KBM-7 (cell line): ENCODE data around the gene ACSM3.
A peak's percentile ranks its signal among the peaks of the same experiment; 100 is the strongest.
"Not testable (repeated sequence)": the region's sequence is repeated elsewhere in the genome, so short reads cannot be mapped to it uniquely, and the experiment has no call there.

Experiments
- DNase-seq: peaks from one replicate; pipeline ENCODE4 v3.0.0-alpha.2; 2015
- in situ Hi-C: fragments of 300-500 bp; cut with MboI; formaldehyde crosslinking; loops from 2 replicates; pipeline ENCODE4 v1.14.3; 2020; ENCODE audit warnings: low sequenced_read_pairs, low pct_unique_long_range_greater_than_20kb, mixed read lengths

The ACSM3 gene, protein sequence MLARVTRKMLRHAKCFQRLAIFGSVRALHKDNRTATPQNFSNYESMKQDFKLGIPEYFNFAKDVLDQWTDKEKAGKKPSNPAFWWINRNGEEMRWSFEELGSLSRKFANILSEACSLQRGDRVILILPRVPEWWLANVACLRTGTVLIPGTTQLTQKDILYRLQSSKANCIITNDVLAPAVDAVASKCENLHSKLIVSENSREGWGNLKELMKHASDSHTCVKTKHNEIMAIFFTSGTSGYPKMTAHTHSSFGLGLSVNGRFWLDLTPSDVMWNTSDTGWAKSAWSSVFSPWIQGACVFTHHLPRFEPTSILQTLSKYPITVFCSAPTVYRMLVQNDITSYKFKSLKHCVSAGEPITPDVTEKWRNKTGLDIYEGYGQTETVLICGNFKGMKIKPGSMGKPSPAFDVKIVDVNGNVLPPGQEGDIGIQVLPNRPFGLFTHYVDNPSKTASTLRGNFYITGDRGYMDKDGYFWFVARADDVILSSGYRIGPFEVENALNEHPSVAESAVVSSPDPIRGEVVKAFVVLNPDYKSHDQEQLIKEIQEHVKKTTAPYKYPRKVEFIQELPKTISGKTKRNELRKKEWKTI

DNA sequence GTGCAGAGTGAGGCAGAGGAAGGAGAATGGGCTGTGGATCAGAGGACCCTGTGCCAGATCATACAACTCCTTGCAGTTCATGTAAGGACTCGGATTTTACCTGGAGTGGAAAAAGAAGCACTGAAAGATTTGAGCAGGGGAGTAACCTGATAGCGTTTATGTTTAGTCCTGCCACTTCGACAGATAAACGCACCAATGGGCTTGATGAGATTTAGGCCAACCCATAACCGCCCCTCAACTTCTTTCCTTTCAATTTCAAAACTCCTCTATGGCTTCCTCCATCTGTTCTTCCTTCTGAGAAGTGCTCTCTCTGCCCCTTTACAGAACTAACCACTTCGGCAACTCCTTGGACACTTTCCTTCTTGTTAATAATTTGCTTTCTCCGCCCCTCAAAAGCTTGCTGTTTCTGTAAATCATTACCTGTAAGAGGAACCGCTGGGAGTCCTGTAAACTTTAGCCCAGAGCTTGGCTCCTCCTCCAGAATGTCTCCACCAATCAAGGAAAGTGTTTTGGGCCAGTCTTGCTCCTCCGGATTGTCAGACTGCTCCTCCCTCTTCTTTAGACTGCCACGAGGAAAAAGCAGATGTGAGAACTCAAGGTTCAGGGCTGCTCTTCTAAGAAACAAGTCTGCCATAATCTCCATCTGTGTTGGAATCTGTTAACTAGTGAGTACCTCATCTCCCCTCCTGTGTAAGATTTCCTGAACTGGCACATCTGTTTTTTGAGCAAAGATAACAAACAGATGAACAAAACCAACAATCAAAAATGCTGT, at the start of gene ACSM3:
Gene ACSM3 (plus strand): TSS at position 554 of the 772 bp plus-strand sequence. CDS start 6,021 bp downstream, outside the sequence.
- DNase-seq = peak; percentile 93
- in situ Hi-C loops = no loop called here

DNA sequence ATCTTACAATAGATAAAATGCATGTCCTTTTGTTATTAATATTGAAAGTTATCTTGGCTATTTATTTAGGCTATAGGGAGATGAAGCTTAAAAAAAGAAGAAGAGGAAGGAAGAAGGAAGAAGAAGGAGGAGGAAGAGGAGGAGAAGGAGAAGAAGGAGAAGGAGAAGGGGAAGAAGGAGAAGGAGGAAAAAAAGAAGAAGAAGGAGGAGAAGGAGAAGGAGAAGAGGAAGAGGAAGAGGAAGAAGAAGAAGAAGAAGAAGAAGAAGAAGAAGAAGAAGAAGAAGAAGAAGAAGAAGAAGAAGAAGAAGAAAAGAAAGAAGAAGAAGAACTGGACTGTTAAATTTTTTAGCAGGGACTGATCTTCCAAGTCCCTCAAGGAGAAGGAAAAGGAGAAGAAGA, 46.1 kb upstream of the ACSM3 start:
- in situ Hi-C loops, DNase-seq: not testable (repeated sequence)

DNA sequence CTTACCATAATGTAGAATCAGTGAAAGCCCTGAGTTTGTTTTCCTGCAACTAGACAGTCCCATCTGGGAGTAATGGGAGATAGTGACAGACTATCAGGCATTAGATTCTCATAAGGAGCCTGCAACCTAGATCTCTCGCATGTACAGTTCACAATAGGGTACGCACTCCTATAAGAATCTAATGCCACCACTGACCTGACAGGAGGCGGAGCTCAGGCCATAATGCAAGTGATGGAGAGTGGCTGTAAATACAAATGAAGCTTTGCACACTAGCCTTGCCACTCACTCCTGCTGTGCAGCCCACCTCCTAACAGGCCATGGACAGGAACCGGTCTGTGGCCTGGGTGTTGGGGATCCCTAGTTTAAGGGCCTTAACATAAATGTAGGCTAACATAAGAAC, 43.6 kb upstream of the ACSM3 start:
- no peak for DNase-seq
- in situ Hi-C loops = no loop called here

DNA sequence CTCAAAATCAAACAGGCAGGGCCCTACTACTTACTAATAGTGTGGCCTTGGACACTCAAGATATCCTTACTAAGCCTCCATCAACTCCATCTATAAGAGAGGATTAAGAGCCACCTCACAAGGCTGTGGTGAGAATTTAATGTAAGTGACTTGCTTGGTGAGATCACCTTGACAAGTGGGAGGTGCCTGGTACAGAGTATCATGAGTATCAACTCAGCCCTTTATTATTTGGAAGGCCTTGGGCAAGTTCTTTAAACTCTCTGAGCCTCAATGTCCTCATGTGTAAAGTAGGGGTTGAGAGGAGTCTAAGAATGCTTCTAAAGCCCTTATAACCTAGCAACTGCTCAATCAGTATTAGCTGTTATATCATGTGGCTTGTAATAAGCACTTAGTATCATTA, 37.2 kb upstream of the ACSM3 start:
- no peak for DNase-seq
- in situ Hi-C loops = no loop called here

DNA sequence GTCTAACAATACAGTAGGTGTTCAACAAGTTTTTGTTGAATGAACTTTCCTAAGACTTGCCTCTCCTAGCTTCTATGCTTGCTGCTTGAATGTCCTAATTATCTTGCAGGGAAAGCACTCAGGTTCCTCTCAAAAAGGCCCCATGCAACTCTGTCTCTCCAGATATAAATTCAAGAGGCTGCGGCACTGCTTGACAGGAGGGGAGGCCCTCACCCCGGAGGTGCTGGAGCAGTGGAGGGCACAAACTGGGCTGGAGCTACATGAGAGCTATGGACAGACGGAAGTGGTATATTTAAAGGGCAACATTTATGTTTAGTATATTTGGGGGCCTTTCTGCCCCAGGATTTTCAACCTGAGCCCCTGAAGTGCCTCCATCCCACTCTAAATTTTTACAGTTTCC, 36.6 kb upstream of the ACSM3 start:
- in situ Hi-C loops = no loop called here

DNA sequence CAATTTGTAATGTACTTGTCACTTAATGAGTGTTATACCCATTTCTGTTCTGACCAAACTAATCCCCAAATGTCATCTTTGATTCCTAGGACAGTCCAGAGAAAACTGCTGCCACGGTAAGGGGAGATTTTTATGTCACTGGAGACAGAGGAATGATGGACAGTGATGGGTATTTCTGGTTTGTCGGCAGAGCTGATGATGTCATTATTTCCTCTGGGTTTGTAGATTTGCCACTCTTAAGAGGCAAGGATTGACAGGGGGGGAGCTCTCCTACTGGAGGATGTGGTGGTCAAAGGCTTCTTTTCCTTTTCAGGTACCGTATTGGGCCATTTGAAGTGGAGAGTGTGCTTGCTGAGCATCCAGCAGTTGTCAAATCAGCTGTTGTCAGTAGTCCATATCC, 34.7 kb upstream of the ACSM3 start:
- in situ Hi-C loops = no loop called here
- no peak for DNase-seq

More for the DNA sequence above, 36.6 kb upstream of the ACSM3 start:
- DNase-seq = no peak

DNA sequence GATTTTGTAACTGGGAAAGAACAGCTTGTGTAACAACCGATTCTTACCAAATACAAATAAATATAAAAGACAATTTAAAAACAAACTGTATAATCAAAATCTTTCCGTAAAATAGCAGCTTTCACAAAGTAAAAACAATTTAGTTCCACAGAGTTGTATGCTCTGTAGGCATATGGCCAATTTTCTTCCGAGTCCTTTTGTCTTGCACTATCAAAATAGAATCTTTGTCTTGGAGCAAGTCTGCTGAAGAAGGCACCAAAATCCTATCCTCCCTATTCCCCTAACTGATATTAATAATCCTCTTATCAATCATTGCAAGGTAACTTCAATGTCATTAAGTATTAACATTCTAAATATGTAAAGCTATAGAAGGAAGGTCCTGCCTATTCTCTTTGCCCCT, 29.8 kb upstream of the ACSM3 start:
- in situ Hi-C loops = no loop called here
- DNase-seq = no peak

DNA sequence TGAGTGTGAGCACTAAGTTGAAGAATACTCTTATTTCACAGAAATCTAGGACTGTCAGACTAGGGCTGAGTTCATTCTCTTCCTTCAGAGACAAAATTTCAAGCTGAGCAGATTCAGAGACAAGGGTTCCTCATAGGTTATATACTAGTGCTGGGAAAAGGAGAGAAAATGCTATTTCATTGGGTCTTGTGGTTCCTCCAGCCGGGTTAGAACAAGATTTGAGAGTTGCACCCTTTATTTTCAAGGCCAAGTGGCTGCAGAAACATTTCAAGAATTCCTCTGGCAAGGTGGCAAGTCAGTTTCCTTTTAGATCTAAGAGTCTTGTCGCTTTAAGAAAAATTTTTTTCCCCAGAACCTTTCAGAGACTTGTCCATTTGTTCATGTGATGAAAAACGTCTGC, 29.0 kb upstream of the ACSM3 start:
- in situ Hi-C loops = no loop called here

DNA sequence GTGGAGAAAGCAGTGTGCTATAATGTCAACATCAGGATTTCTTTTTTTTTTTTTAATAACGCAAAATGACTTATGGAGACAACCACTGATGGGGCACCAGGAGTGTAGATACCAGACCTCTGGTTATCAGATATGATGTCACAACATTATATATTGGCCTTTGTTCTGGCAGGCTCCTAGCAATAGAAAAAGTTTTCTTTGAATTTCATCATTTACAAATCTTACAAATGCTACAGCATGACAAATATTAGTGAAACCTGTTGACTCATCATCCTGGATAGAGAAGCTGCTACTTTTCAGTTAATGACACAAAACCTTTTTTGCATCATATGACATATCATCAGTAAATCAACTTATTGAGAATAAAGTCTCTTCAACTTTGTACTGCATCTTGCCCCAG, 28.3 kb upstream of the ACSM3 start:
- in situ Hi-C loops = no loop called here
- DNase-seq = no peak

More for the DNA sequence above, 29.0 kb upstream of the ACSM3 start:
- DNase-seq = no peak

DNA sequence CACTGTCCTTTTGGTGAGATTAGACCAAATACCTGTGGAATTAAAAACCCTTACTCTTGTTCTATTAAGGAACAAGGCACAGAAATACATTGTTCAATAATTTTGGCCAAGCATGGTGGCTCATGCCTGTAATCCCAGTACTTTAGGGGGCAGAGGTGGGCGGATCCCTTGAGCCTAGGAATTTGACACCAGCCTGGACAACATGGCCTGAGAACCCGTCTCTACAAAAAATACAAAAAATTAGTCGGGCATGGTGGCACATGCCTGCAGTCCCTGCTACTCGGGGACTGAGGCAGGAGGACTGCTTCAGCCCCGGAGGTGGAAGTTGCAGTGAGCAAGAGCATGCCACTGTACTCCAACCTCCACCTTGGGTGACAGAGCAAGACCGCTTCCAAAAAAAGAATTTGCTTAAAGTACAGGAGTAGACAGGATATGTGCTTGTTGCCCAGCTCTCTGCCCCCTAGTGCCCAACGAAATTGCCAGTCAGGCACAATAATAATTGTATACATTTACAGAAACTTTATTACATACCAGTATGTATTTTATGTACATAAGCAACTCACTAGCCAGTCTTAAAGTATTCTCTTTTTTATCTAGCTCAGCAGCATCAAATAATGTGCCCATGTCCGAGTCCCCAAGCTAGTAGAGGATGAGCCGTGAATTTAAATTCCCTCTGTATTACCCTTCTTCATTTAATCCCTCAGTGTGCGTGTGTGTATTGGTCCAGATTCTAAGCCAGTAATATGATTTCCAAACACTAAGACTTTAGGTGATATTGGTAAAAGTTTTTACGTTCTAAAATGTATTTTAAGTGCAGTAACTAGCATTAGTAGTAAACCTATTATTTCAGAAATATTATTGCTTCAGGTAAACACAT, 23.6 kb upstream of the ACSM3 start:
- in situ Hi-C loops = no loop called here
- DNase-seq = peak; percentile 59

DNA sequence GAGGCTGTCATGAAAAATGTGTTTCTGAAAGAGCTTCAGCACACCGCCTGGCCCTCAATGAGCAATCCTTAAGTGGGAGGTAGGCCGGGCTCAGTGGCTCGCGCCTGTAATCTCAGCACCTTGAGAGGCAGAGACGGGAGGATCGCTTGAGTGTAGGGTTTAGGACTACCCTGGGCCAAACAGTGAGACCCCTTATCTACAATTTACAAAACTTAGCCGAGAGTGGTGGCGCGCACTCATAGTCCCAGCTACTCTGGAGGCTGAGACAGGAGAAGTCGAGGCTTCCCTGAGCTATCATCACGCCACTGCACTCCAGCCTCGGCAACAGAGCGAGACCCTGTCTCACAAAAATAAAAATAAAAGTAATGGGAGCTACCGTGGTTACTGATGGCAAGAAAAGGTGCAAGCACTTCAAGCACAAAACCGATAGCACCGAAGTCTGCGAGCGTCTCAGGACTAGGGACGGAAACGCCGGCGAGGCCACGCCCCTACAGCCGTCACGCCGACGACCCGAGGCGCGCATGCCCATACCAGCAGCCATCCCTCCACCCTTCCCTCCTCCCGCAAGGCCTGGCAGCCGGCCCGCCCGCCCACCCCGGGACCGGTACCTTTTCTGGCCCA, 22.8 kb upstream of the ACSM3 start:
- peak; percentile 81 for DNase-seq
- in situ Hi-C loops = no loop called here

DNA sequence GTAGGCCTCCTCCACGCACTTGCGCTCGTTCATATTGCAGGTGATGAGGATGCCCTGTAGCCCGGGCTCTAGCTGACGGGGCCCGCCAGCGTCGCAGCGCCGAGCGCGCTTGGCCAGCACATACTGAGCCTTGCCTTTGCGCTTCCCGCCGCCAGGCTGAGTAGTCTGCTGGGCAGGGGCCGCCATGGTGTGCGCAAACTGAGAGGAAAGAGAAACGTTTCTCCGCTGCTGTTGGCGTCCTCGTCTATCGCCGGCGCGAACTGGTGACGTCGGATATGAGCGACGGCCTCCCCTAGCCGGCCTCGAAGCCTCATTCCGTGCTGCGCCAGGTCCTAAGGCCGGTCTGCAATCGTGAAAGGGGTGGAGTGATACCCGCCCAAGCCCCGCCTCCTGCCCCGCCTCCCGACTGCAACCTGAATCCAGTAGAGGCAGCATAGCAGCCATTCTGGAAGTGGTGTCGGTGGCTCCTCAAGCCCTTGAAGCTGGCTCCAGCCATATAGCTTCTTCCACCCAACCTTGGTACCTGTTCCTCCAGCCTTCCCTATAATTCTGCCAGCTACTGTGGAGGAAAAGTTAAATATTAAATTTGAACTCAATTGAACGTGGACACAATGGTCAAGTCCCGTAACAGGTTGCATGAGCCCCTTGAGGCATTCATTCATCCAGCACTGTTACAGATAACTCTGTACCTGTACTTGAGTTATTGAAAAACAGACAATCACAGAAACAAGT, 22.1 kb upstream of the ACSM3 start, which contains the start of gene THUMPD1:
Gene THUMPD1 (minus strand): TSS at position 265 of the 732 bp plus-strand sequence. CDS start 79 bp downstream, at position 186.
- in situ Hi-C loops = no loop called here
- DNase-seq = peak; percentile 96

DNA sequence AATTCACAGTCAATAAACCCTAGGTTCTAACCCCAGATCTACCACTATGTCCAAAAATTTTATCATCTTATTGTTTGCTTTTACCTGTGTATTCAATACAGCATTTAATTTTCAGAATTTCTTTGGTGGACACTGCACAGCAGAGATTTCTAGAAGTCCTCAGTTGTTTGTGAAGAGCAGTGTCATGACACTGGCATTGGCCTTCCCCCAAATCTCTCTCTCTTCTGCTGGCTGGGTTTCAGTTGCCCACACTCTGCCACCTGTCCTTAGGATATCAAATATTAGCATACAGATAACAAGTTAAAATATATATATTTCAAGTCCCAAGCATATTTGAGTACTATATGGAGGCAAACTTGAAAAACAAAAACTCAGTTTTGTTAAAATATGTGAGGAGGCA, 20.2 kb upstream of the ACSM3 start:
- DNase-seq = no peak
- in situ Hi-C loops = no loop called here

DNA sequence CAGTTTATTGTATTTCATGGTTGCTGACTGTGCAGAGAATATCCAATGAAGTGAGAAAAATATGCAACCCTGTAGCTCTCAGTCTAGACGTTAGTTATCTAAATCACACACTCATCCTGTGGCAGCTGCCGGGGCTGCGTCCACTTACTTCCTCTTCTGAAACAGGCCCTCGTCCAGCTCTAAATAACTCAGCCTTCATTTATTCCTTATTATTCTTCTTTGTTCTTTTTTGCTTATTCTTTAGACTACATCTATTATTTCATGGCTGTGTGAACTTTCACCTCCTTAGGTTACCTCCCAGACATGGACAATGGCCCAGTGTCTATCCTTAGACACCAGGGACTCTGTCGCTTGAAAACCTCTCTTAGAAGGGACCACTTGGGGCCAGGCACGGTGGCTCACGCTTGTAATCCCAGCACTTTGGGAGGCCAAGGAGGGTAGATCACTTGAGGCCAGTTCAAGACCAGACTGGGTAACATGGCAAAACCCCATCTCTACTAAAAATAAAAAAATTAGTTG, 18.8 kb upstream of the ACSM3 start:
- in situ Hi-C loops = no loop called here
- peak; percentile 87 for DNase-seq

DNA sequence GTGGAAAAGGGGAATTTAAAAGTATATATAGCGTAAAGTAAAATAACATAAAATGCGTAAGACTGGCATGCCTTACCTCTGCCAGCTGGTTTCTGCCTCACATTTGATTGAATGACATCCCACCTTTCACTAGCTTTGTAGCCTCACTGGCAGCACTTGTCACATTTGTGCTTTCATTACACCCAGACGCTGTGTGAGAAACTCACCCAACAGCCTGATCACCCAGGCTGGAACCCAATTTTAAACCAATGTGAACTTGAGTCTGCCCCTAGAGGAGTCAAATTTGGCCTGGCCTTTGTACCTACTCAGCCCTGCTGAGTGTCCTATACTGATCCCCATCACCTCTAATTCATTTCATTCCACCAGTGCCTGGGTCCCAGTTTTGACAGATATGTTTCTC, 17.4 kb upstream of the ACSM3 start:
- DNase-seq = no peak

DNA sequence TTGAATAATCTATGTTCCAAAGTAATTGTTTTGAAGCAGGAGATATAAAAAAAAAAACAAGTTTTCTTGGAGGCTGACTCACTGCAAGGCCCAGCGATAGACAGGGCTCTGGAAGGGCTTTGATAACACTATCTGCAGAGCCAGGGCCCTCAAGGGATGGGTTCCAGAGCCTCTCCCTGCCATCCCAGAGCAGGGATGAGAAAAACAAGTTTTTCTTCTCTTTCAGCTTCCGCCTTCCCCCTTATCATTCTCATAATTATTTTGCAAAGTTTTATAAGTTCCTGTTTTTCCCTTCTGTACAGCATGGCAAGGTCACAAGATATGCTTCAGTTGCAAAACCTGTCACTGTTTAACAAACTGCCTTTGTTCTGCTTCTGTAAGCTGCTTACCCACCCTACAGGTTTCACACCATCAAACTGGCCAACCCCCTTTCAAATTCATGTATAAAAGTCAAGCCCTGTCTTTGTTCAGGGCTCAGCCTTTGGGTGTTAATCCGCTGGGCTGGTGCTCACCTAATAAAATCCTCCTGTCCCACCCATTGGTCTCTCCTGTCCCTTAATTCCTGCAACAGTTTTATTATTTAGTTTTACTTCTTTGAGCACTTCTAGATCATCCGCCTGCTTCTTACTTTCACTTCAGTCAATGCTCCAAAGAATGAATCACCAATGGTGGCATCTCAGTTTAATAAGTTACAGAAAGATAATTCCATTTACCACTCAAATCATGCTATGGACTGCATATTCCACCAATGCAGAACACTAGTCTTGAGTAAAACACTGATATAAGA, 16.6 kb upstream of the ACSM3 start:
- in situ Hi-C loops = no loop called here
- peak; percentile 90 for DNase-seq

More for the DNA sequence above, 17.4 kb upstream of the ACSM3 start:
- in situ Hi-C loops = no loop called here

DNA sequence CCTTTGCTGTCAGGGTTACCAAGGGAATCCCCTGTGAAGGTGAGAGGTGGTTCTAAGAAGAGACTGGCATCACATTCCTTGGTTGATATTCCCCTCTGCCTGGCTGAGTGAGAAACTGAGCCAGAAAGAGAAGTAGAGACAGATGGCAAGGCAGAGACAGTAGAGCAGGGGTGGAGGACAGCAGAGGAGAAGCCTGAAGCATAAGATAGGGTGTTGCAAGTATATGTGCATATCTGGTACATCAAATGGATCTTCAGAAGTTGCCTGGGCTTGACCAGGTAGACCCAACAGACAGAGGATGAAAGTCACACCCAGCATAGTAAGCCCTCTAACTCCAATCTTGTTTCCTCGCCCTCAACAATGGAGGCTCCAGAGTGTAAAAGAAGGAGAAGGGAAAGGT, 14.3 kb upstream of the ACSM3 start:
- in situ Hi-C loops = no loop called here
- no peak for DNase-seq
